Measurements from ENCODE around the gene EVI5L.

EVI5L gene

GRCh38 chr19:7859831-7860713, 30.1 kb downstream of the EVI5L start:
- no peak for DNase-seq (ENCODE audit: low read depth, low spot score)

GRCh38 chr19:7860714-7861618, 30.9 kb downstream of the EVI5L start:
- DNase-seq (ENCODE audit: low read depth, low spot score): no peak

- DNase-seq (ENCODE audit: low read depth, low spot score): no peak
These were observed 31.8 kb downstream of the EVI5L start for GRCh38 chr19:7861619-7862412.

GRCh38 chr19:7862413-7862951, 32.5 kb downstream of the EVI5L start:
- DNase-seq (ENCODE audit: low read depth, low spot score): no peak

GRCh38 chr19:7863157-7863970, 33.3 kb downstream of the EVI5L start:
- no peak for DNase-seq (ENCODE audit: low read depth, low spot score)

- DNase-seq (ENCODE audit: low read depth, low spot score): no peak
These were observed 34.1 kb downstream of the EVI5L start for GRCh38 chr19:7863971-7864689.

GRCh38 chr19:7864690-7865074, 34.7 kb downstream of the EVI5L start:
- no peak for DNase-seq (ENCODE audit: low read depth, low spot score)

GRCh38 chr19:7865262-7865911, 35.4 kb downstream of the EVI5L start:
- no peak for DNase-seq (ENCODE audit: low read depth, low spot score)

- DNase-seq (ENCODE audit: low read depth, low spot score): no peak
These were observed 36.5 kb downstream of the EVI5L start for GRCh38 chr19:7866399-7867091.

GRCh38 chr19:7867092-7867844, 37.2 kb downstream of the EVI5L start:
- no peak for DNase-seq (ENCODE audit: low read depth, low spot score)

GRCh38 chr19:7868326-7868670, 38.3 kb downstream of the EVI5L start:
- DNase-seq (ENCODE audit: low read depth, low spot score): no peak

GRCh38 chr19:7868671-7869452, 38.8 kb downstream of the EVI5L start:
- DNase-seq (ENCODE audit: low read depth, low spot score): no peak

- DNase-seq (ENCODE audit: low read depth, low spot score): no peak
These were observed 39.5 kb downstream of the EVI5L start for GRCh38 chr19:7869453-7869909.

GRCh38 chr19:7869910-7870511, 40.0 kb downstream of the EVI5L start:
- no peak for DNase-seq (ENCODE audit: low read depth, low spot score)

- no peak for DNase-seq (ENCODE audit: low read depth, low spot score)
These were observed 40.8 kb downstream of the EVI5L start for GRCh38 chr19:7870571-7871436.

Data from iPS DF 19.7 (cell line).